ENCODE data around the gene HMX1.

HMX1 gene

GRCh38 chr4:8910100-8910821, 38.6 kb upstream of the HMX1 start:
- DNase-seq (ENCODE audit: low spot score), result no peak

DNA sequence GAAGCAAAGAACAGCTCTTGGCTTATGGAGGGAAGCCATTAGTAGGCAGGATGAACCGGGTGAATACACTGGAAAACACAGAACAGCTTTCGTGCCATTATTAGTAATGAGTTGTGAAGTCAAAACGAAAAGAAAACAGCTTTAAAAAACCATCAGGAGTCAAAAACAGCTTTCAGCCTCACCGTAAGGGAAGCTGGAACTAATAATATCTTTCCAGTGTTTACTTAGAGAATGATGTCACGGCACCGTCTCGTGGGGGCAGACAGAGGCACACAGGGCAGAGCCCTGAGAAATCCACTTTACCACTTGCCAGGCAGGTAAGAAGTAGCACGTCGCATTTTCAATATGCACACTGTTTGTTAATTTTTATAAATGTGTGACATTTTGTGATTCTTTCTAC, 37.9 kb upstream of the HMX1 start:
- DNase-seq (ENCODE audit: low spot score), result no peak

DNA sequence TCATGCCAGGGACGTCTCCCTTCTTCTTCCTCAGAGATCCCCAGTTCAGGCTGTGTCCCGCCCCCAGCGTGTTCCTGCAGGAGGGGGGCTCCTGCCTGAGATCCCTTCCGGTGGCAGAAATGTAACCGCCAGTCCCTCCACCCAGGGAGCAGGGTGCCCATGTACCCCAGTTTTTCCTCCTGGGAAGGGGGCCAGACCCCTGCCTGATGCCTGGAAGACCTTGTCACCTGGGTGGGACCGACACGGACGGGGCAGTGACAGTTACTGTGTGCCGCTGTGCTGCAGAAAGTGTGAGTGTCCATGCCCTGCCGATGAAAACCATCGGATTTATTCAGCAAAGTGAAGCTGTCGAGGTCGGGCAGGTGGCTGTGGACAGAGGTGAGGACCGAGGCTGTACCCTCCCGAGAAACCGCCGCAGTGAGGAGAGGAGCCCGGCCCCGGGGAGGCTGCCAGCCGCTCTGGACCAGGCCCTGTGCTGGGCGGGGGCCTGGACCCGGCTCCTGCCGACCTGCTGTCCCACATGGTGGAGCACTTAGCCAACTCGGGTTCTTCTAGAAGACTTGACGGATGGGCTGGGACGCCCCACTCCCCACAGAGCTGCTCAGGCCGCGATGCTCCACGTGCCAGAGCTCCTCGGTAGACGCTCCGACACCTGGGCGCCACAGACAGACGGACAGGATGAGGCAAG, 36.7 kb upstream of the HMX1 start:
- DNase-seq (ENCODE audit: low spot score), result no peak

GRCh38 chr4:8907596-8908205, 36.1 kb upstream of the HMX1 start:
- no peak for DNase-seq (ENCODE audit: low spot score)

DNA sequence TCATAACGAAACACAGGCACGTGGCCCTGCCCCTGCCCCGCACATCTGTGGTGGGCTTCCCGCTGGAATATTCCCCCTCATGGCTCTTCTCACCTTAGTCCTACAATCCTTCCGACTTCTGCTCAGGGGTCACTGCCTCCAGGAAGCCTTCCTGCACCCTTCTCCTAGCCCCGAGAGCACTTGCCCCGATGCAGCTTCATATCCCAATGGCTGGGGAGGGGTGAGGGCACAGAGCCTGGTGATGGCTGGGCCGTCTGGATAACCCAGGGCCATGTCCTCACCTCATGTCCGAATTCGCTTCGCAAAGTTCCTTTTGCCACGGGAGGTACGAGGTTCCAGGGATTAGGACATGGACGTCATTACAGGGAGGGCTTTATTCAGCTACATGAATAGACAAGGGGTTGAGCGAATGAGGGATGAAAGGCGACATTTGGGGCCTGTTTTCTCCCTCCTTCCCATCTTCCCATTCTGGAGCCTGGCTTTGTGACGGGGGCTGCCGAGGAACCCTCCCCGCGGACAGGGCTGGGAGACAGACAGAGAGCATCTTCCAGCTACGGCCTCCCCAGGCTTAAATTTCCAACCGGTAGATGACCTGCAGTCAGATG, 35.5 kb upstream of the HMX1 start:
- DNase-seq (ENCODE audit: low spot score), result no peak

DNA sequence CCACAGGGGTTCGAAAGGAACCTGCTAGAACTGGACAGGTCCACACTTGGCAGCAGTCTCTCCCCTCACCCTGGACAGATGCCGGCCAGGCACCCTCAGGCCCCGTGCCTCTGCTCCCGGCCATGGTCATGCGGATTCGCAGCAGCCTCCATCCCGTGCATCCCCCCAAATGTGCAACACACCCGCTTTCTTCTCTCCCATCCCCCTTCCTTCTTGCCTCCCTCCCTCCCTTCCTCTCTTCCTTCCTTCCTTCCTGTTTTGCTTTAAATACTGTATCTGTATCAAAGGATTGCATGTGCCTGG, 35.0 kb upstream of the HMX1 start:
- DNase-seq (ENCODE audit: low spot score), result no peak

GRCh38 chr4:8905773-8906667, 34.4 kb upstream of the HMX1 start:
- DNase-seq (ENCODE audit: low spot score), result no peak

DNA sequence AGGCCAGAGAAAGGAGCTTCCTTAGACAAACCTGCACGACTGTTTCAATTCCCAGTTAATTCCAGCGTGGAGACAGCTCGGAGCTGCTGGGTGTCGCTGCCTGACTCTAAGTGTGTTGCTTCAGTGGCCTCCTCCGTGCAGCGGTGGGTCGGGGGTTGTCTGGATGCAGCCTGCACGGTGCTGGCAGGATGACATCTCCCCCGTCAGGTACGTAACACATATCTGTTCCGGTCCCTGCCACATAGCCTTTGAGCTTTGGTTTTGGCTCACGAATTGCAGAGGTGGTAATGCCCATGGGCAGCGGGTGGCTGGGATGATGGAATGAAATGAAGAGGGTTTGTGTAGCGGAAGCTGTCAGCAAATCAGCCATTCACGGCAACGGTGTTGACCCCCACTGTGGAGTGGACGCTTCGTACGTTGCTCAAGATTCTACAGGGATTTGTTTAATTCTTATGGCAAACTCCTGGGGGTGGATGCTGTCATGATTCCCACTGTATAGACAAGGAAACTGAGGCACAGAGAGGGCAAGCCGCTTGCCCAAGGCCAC, 33.7 kb upstream of the HMX1 start:
- DNase-seq (ENCODE audit: low spot score), result no peak

DNA sequence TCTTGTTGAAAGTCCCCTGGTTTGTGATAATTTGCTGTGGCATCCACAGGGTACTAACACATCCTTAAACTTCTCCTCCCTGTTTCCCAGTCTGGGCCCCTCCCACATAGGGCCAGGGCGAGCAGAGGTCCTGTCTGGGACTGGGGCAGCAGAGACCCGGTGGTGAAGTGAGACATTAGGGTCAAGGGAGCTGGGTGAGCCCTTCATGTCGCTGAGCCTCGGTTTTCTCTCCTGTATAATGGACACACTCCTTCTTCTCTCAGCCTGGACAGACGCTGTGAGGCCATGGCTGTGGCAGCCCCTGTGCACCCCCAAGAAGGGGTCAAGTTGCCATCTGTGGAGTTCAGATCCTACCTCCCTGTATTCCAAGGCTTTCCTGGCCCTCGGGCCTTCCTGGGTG, 33.0 kb upstream of the HMX1 start:
- DNase-seq (ENCODE audit: low spot score), result no peak

GRCh38 chr4:8904041-8904501, 32.4 kb upstream of the HMX1 start:
- DNase-seq (ENCODE audit: low spot score), result no peak

- no peak for DNase-seq (ENCODE audit: low spot score)
These were observed 29.7 kb upstream of the HMX1 start for GRCh38 chr4:8901335-8901734.

DNA sequence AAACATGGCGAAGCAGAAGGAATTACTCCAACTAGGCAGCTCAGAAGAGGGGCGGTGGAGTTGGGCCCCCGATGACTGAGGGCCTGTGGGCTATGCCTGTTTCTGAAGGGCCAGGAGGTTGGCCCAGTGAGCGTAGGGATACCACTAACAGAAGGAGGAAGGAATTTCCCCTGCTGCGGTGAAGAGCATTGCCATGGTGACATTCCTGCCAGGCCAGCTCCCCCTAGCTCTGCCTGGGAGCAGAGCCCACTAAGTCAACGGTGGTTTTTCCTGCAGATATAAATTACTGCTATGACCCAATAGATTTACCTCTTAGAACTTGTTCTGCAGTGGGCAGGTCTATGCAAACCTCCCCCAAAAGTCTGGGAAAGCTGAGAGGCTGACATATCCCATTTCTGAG, 28.9 kb upstream of the HMX1 start:
- no peak for DNase-seq (ENCODE audit: low spot score)

DNA sequence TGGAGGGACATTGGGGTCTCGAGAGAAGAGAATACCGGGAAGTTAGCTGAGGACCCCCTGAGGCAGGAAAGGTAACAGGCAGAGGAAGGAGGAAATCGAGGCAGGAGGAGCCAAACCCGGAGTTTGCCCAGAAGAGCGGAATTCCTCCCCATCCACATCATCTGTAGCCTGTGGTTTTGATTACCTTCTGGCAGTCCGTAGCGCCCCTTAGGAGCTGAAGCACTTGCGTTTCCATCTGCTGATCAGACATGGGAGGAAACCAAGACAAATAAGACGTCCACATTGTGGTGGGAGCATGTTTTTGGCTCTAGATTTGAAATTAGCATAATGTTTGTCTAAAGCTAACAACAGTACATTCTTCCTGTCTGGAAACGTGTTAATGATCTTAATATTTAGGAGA, 26.8 kb upstream of the HMX1 start:
- DNase-seq (ENCODE audit: low spot score), result no peak

GRCh38 chr4:8897251-8898167, 25.9 kb upstream of the HMX1 start:
- DNase-seq (ENCODE audit: low spot score), result no peak

DNA sequence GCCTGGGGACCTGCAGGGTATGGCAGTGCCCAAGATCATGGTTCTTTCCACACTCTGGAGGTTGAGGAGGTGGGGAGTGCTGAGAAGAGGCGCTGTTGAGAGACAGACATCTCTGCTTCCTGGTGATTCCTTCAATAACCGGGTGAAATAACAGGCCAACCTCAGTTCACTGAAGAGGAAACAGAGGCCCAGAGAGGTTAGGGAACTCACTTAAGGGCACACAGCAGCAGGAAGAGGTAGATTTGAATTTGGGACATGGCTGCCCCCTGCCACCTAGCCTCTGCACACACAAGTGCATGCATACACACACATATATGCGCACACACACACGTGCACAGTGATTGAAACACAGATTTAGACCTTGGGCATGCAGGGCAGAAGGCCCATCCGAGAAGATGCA, 24.9 kb upstream of the HMX1 start:
- no peak for DNase-seq (ENCODE audit: low spot score)

DNA sequence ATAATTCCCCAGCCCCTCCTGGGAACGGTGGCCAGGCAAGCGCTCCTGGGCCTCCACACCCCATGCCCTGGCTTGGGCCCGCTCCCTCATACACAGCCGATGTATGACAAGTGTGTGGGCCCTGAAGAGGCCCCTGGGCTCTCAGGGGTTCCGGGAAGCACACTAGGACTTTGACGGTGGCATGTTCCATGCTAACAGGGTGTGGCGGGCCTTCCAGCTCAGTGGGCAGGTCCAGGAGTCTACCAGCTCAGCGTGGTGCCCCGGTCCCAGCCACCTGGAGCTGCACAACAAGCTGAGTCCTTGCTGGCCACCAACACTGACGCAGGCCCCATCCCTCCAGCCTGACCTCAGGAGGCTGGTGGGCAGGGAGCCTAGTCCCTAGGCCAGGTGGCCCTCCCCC, 24.4 kb upstream of the HMX1 start:
- no peak for DNase-seq (ENCODE audit: low spot score)

DNA sequence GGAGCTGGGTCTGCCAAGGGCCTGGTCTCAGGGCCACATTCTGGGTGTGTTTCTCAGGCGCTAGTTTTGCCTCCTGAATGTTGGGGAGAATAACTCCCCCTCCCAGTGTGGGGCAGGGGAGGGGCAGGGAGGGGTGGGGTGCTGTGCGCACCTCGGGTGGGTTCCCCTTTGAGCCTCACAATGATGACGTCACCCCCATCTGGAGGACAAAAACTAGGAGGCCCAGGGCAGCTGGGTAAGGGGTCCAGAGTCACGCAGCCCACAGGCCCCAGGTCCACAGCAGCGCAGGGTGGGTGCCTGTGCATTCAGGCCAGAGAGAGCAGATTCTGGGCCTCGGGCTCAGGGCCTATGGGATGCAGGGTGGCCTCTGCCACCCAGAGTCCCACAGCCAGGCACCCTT, 23.7 kb upstream of the HMX1 start:
- DNase-seq (ENCODE audit: low spot score), result no peak

DNA sequence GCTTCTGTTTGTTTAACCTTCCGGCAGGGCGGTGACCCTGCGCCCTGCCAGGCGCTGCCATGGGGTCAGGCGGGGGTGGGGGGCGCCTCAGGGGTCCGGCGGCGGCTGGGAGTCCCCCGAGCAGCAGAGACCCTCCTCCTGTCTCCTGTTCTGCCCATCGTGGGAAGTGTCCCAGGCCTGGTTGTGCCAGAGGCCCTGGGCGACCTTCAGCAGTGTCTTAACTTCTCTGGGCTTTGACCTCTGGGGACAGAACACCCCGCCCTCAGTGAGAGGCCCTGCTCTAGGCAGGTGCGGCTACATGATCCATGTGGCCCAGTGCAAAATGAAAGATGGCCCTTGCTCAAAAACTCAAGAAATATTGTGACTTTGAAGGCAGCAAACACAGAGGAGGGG, 22.8 kb upstream of the HMX1 start:
- no peak for DNase-seq (ENCODE audit: low spot score)

GRCh38 chr4:8893624-8894423, 22.2 kb upstream of the HMX1 start:
- no peak for DNase-seq (ENCODE audit: low spot score)

- no peak for DNase-seq (ENCODE audit: low spot score)
These were observed 21.6 kb upstream of the HMX1 start for GRCh38 chr4:8893227-8893623.
